T47D (cell line): ENCODE data around the gene RABEP1.

Experiments used
- DNase-seq, 2 experiments: peaks; one replicate each; pipeline versions ENCODE4 v3.0.0 to v3.0.0-alpha.2; 2011 to 2012; ENCODE audit warnings: low read depth in 1 of 2, low spot score in 1 of 2
- JUND ChIP-seq: IDR thresholded peaks from 2 replicates; pipeline ENCODE4 v1.6.1; 2012; ENCODE audit warnings: low read depth
- in situ Hi-C: cut with HindIII; loops from 2 replicates; pipeline ENCODE4 v1.10.0; 2016; ENCODE audit warnings: low sequenced_read_pairs, low pct_unique_long_range_greater_than_20kb

RABEP1 gene

DNA sequence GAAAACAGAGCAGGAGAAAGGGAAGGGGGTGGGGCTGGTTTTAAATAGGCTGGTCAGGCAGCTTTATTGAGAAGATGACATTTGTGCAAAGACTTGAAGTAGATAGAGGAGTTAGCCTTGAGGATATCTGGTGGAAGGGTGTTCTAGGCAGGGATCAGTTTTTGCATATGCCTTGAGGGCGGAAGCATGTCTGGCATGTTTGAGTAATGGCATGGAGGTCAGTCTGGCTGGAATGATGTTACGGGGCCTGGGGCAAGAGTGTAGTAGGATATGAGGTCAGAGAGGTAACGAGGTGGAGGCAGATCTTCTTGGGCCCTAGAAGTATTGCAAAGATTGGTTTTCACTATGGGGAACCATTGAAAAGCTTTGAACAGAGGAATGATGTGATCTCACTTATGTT is 4.8 kb downstream of the RABEP1 start:
- in situ Hi-C loops: no loop called here
- no peak for TF ChIP-seq JUND
- DNase-seq: peak in 1 of 2 experiments; percentile 61

DNA sequence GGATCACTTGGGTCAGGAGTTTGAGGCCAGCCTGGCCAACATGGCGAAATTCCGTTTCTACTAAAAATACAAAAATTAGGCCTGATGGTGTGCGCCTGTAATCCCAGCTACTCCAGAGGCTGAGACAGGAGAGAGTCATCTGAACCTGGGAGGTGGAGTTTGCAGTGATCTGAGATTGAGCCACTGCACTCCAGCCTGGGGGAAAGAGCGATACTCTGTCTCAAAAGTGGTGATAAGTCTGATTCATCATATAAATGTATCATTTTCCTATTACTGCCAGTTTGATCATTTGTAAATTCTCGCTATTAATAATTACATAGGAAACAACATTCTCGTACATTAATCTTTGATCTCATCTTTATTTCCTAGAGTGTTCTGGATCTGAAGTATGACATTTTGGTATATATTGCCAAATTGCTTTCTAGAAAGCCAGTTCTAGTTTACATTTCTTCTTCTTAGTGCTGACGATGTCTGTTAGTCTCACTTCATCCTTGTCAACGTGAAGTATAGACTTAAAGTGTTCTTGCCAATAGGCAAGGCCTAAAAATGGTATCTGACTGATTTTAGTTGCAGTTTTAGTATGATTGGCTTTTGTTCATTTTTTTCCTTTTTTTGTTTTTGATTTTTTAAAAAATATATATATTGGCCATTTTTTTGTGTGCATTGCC is 9.7 kb downstream of the RABEP1 start:
- TF ChIP-seq JUND: no peak
- DNase-seq: no peak
- in situ Hi-C loops: no loop called here

DNA sequence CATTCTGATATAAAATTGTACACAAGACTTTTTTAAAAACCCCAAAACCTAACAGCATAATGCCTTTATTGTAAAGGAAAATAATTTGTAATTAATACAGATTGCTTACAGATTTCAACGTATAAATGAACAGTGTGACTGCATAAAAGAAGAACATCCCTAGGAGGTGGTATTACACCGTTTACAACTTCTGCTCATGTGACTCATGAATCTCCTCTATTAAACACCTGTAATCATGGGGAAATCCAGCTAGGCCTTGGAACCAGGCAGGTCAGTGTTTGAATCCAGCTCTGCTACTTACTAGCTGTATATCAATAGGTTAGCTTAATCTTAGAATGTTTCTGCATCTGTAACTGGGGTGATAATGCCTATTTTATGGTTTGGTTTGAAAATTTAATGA is 15.2 kb downstream of the RABEP1 start:
- in situ Hi-C loops: no loop called here
- no peak for TF ChIP-seq JUND
- DNase-seq: no peak

DNA sequence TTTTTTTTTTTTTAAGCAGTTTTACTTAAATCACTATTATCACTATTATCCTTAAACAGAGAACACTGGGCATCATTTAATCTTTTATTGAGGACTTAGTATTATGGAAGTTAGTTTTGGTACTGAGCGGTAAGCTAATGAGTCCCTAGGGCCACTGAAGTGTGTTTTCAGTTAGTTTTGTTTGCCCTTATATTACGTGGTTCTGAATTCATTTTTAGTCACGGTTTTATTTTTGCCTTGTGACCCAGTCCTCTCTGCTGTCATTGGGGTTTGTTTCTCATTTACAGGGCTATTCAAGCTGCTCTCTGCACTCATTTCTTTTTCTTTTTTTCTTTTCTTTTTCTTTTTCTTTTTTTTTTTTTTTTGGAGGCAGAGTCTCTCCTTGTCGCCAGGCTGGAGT is 17.3 kb downstream of the RABEP1 start:
- DNase-seq: no peak
- TF ChIP-seq JUND: no peak
- in situ Hi-C loops: no loop called here

DNA sequence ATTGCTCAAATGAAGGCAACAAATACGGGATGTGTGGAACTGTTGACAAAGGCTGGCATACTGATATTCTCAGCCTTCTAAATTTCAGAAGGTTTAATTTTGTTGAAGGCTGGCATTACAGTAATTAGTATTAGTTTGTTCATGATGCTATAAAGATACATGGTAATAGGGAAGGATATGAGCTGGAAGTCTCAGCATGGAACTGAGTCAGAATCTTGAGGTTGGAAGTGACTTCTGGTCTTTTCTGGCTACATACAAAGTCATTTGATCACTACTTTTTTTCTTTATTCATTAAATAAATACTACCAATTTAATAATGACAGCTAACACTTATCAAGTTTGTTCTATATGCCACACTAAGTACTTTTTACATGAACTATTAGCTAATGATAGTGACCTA is 22.6 kb downstream of the RABEP1 start:
- DNase-seq: no peak
- in situ Hi-C loops: no loop called here
- TF ChIP-seq JUND: no peak

DNA sequence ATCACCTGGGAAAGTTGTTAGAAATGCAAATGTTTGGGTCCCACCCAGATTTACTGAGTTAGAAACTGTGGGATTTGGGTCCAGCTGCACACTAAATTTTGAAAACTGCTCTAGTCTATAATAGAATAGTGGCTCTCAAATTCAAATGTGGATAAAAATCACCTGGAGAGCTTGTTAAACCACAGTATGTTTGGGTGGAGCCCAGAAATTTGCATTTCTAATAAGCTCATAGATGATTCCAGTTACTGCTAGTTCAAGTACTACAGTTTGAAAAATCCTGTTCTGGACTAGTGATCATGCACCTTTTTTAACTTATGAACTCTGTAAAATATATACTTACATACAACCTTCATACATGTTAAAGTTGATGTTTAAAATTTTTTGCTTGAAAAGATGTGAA is 27.8 kb downstream of the RABEP1 start:
- DNase-seq: no peak
- in situ Hi-C loops: no loop called here
- no peak for TF ChIP-seq JUND

DNA sequence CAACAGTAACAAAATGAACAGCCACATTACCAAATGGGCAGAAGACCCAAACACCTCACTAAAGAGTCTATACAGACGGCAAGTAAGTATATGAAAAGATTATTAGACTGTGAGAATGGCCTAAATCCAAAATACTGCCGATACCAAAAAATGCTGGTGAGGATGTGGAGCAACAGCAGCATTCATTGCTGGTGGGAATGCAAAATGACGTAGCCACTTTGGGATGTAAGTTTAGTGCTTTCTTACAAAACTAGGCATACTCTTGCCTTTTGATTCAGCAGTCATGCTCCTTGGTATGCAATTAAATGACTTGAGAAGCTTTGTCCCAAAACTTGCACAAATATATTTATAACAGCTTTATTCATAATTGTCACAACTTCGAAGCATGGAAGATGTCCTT is 43.8 kb downstream of the RABEP1 start:
- no peak for DNase-seq
- no peak for TF ChIP-seq JUND
- in situ Hi-C loops: no loop called here

DNA sequence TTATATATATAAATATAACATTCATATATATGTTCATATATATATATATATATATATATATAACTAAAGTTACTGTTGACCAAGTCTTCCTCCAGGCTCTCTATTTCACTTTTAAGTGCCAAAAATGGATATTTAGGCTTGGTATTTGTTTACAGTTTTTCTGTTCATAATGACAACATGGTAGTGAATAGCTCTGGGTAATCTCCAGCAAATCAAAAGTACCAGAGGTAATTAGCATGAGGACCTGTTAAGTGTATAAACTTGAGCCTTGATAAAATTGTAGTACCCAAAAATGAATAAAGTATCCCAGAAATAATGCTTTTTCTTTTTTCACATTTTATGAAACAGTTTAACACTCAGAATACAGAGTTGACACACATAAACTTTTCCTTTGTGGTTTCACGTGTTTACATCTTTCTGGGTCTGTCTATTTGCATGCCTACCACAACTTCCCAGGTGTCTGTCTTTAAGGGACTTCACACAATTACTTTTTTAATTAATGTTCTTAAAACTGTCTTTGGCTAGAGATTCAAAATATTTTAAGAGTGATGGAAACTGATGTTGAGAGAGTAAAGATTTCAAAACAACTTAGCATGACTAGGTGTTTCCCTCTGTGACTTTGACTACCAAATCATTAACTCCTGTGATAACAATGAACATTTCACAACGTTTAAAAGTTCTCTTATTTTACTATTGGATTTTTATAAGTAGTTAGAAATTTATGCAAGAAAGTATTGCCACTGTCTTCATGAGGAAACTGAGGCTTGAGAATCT is 47.9 kb downstream of the RABEP1 start:
- no peak for TF ChIP-seq JUND
- DNase-seq: no peak
- in situ Hi-C loops: no loop called here

DNA sequence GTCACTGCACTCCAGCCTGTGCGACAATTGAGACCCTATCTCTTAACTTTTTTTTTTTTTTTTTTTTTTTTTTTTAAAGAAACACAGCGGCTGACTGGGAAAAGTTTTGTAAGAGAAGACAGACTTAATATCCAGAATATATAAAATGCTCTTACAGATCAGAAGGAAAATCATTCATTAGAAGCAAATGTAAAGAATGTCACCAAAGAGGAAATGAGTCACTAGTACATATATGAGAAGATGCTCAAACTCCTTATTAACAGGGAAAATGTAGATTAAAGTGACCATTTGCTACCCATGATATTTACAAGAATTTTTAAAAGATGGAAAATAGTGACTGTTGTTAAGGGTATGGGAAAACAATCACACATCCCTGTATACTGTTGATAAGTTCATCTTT is 48.9 kb downstream of the RABEP1 start:
- DNase-seq: no peak
- in situ Hi-C loops: no loop called here
- TF ChIP-seq JUND: no peak

DNA sequence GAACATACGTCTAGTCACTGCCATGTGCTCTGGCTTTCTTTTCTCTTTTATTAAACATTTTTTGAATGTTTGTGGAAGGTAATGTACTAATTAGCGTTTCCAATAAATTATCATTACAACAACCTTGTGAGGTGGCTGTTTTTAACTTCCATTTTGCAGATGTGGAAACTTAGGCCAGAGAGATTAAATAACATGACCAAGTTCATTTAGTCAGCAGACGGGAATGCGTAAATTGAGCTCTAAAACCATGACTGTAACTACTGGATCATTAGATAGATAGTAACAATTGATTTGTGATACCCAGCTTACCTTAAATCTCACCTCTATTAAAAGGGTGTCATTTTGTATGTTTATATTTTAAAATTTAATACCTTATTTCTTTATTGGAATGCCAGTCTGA is 49.4 kb downstream of the RABEP1 start:
- no peak for TF ChIP-seq JUND
- DNase-seq: no peak
- in situ Hi-C loops: no loop called here

DNA sequence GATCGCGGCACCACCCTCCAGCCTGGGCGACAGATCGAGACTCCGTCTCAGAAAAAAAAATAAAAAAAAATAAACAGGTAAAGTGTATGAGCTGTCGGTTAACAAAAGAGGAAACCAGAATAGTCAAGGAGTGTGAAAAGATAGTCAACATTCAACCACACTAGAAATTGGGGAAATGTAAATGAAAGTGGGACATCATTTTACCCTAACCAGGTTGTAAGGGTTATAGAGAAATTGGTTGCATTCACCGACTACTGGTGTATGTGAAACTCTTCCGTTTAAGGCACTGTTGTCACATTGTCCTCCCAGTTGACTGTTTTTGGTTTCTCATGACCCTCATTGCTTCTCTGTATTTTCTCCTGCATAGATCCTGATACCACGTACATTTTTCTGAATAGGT is 62.8 kb downstream of the RABEP1 start:
- DNase-seq: no peak
- no peak for TF ChIP-seq JUND
- in situ Hi-C loops: no loop called here

DNA sequence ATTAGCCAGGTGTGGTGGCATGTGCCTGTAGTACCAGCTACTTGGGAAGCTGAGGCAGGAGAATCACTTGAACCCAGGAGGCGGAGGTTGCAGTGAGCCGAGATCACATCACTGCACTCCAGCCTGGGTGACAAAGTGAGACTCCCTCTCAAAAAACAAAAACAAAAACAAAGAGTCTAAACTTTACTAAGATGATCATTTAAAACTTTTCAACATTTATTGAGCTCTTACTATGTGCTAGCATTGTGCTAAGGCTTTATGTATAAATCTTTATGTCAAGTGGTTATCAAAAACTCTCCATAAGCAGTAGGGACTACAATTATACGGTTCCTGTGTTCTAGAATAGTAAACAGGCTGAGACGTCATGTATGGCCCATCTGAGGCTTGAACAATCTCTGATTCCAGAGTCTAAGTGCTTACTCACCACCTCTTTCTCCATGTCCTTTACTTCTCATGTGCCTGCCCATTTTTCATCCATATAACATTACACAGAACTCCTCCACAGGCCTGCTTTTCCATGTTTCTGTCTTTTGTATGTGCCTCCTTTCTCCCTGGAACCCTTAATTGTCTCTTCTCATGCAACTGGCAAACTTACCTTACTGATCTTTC is 70.7 kb downstream of the RABEP1 start:
- in situ Hi-C loops: no loop called here
- TF ChIP-seq JUND: no peak

DNA sequence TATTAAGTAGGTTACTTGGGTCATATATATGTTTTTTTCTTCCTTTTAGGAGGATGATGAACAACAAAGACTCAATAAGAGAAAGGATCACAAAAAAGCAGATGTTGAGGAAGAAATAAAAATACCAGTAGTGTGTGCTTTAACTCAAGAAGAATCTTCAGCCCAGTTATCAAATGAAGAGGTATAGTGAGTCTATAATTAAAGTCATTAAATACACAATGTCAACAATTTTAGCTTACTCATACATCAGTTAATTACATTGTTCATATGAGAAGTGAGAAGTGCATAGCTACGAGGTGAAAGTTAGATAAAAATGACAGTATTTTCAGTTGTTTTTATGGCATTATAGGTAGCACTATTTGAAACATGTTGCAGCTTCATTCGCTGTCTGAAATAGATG is 72.2 kb downstream of the RABEP1 start:
- in situ Hi-C loops: no loop called here
- no peak for TF ChIP-seq JUND
- DNase-seq: no peak

More for the DNA sequence above, 70.7 kb downstream of the RABEP1 start:
- DNase-seq: no peak
